ENCODE data around the gene RTCA.
"Not testable (repeated sequence)": the region's sequence is repeated elsewhere in the genome, so short reads cannot be mapped to it uniquely, and the experiment has no call there.

Gene RTCA

GRCh38 chr1:100292711-100293110, 26.7 kb downstream of the RTCA start:
- no peak for DNase-seq (ENCODE audit: low read depth in 1 of 2, low spot score in 1 of 2)
- Histone ChIP-seq H3K27me3 (ENCODE audit: insufficient read depth, poor library complexity, severe bottlenecking) (no peaks in the 10 kb centered on the region), H3K27ac (replicated peaks) (no peak overlapping the region), H3K4me3 (replicated peaks; ENCODE audit: insufficient read depth, low read length) (no peak overlapping the region)
- no peak for TF ChIP-seq GABPA (IDR thresholded peaks at IDR 0.05; ENCODE audit: low read depth)
- no peak for TF ChIP-seq SPI1 (IDR thresholded peaks at IDR 0.05; ENCODE audit: borderline replicate concordance, low read depth)
- TF ChIP-seq REST (IDR thresholded peaks at IDR 0.05; ENCODE audit: insufficient replicate concordance, low read depth): no peak
- no peak for TF ChIP-seq POLR2AphosphoS5 (IDR thresholded peaks at IDR 0.05; ENCODE audit: low read depth)

- no peak for TF ChIP-seq GABPA (IDR thresholded peaks at IDR 0.05; ENCODE audit: low read depth)
- no peak for TF ChIP-seq SPI1 (IDR thresholded peaks at IDR 0.05; ENCODE audit: borderline replicate concordance, low read depth)
- no peak for TF ChIP-seq CTCF (IDR thresholded peaks at IDR 0.05; ENCODE audit: insufficient read depth, low read length)
- TF ChIP-seq POLR2AphosphoS5 (IDR thresholded peaks at IDR 0.05; ENCODE audit: low read depth): no peak
- TF ChIP-seq REST (IDR thresholded peaks at IDR 0.05; ENCODE audit: insufficient replicate concordance, low read depth): no peak
- no peak overlapping the region for H3K27ac ChIP-seq (replicated peaks)
- no peak overlapping the region for H3K4me3 ChIP-seq (replicated peaks; ENCODE audit: insufficient read depth, low read length)
- H3K27me3 ChIP-seq (ENCODE audit: insufficient read depth, poor library complexity, severe bottlenecking): no peaks in the 10 kb centered on the region
- DNase-seq (ENCODE audit: low read depth in 1 of 2, low spot score in 1 of 2): no peak
Observed at GRCh38 chr1:100296140-100296539, 30.1 kb downstream of the RTCA start.

GRCh38 chr1:100296997-100297396, 31.0 kb downstream of the RTCA start:
- DNase-seq (ENCODE audit: low read depth in 1 of 2, low spot score in 1 of 2); H3K27me3 ChIP-seq (ENCODE audit: insufficient read depth, poor library complexity, severe bottlenecking): not testable (repeated sequence)

GRCh38 chr1:100298512-100298911, 32.5 kb downstream of the RTCA start:
- H3K4me3 ChIP-seq (replicated peaks; ENCODE audit: insufficient read depth, low read length): no peak overlapping the region
- no peak overlapping the region for H3K27ac ChIP-seq (replicated peaks)
- TF ChIP-seq CTCF (IDR thresholded peaks at IDR 0.05; ENCODE audit: insufficient read depth, low read length): no peak
- TF ChIP-seq POLR2AphosphoS5 (IDR thresholded peaks at IDR 0.05; ENCODE audit: low read depth): no peak
- TF ChIP-seq SPI1 (IDR thresholded peaks at IDR 0.05; ENCODE audit: borderline replicate concordance, low read depth): no peak
- TF ChIP-seq GABPA (IDR thresholded peaks at IDR 0.05; ENCODE audit: low read depth): no peak
- no peak for TF ChIP-seq REST (IDR thresholded peaks at IDR 0.05; ENCODE audit: insufficient replicate concordance, low read depth)
- no peaks in the 10 kb centered on the region for H3K27me3 ChIP-seq (ENCODE audit: insufficient read depth, poor library complexity, severe bottlenecking)
- DNase-seq (ENCODE audit: low read depth in 1 of 2, low spot score in 1 of 2): no peak

More at GRCh38 chr1:100296997-100297396, 31.0 kb downstream of the RTCA start:
- not testable (repeated sequence) for H3K27ac ChIP-seq (replicated peaks); H3K4me3 ChIP-seq (replicated peaks; ENCODE audit: insufficient read depth, low read length)

Data from HL-60 (cell line).